ENCODE measurements around the gene MUL1.

- TF ChIP-seq EZH2 (IDR thresholded peaks at IDR 0.05; ENCODE audit: insufficient read depth, poor library complexity, severe bottlenecking) (no peak), EZH2phosphoT487 (IDR thresholded peaks at IDR 0.05; ENCODE audit: insufficient read depth, low read depth) (no peak)
Measured at GRCh38 chr1:20480951-20481617, 26.9 kb downstream of the MUL1 start.

Data from GM23248 (cell line).